Activated T-cell treated with anti-CD3 and anti-CD28 coated beads, Interleukin-2, amount 50 U/mL, for 72 hours (primary cell): Measurements from ENCODE around the gene MTA3. TPM values are rescaled to one million over a fixed set of nuclear protein-coding genes. Genes with fewer than 3 reads are reported as not detected.

Experiments
- ATAC-seq, 2 donors: fragments of 150-1000 bp; cut with Tn5 transposase; replicated peaks in 1 of 2; 2 replicates each; pipeline ENCODE4 v1.10.0; 2021; ENCODE audit warnings: moderate library complexity in 2 of 2, mild to moderate bottlenecking in 1 of 2
- DNase-seq, 2 donors: peaks; one replicate each; pipeline ENCODE4 v3.0.0; 2021 to 2022; ENCODE audit warnings: mixed read lengths in 1 of 2
- H3K27ac Mint-ChIP-seq: one replicate; pipeline ENCODE4 v1.8.0; 2022; ENCODE audit warnings: mild to moderate bottlenecking, moderate library complexity, mixed read lengths
- H3K27me3 Mint-ChIP-seq: one replicate; pipeline ENCODE4 v1.8.0; 2022; ENCODE audit warnings: low read depth, mixed read lengths
- H3K36me3 Mint-ChIP-seq, 2 donors: one replicate each; pipeline ENCODE4 v1.8.0; 2022; ENCODE audit warnings: mixed read lengths in 2 of 2, mild to moderate bottlenecking in 1 of 2; ENCODE audit not compliant: insufficient read depth in 2 of 2
- H3K4me1 Mint-ChIP-seq: one replicate; pipeline ENCODE4 v1.8.0; 2022; ENCODE audit warnings: low read depth, mixed read lengths
- H3K4me3 Mint-ChIP-seq, 2 donors: one replicate each; pipeline ENCODE4 v1.8.0; 2022; ENCODE audit warnings: mild to moderate bottlenecking in 2 of 2, mixed read lengths in 2 of 2, moderate library complexity in 2 of 2
- H3K9me3 Mint-ChIP-seq, 2 donors: one replicate each; pipeline ENCODE4 v1.8.0; 2022; ENCODE audit warnings: mixed read lengths in 2 of 2
- total RNA-seq, 2 donors: library from RNA; stranded (reverse); gene quantifications; one replicate each; pipeline ENCODE4 v1.2.3, GENCODE V29; 2022

The MTA3 gene
- total RNA-seq, 2 donors from 2014 or later = 36.7 to 47.3 TPM

DNA sequence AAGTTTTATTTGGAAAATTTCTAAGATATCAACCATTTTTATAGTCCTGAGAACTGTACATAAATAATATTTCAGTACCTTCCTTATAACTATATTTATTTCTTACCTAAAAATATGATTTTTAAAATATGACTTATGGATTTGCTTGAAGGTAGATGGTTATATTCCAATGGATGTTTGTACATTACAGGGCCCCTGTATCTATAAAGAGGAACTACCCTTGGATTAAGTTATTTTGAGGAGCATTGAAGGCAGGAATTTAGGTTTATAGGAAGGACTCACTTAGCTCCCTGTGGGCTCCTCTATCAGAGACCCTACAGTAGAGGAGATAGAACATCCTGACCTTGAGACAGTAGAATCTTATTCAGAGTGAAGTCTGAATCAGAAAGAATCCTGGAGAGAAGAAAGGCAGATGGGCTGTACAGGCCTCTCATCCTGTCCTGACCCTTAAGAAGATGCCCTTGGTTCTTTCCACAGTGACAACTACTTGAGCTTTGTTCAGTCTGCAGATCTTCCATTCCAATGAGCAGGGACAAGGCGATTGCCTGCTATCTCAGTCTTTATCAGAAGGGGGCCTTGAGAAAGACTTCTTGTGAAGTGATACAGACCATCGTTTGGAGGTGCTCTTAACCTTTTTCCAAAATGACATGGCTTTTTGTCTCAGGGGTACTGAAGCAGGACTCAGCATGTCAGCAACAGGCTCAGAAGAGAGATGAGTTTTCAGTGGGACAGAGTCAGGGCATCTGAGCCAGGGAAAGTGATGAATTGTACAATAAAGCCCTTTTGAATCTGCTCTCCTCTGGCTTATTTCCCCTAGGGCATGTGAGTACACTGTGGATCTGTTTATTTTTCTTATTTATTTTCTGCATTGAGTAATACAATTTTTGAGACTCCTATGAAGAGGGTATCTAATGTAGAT is 174.6 kb downstream of the MTA3 start:
- Mint-ChIP-seq H3K4me1 (peaks cover 10% of the 10 kb centered on the region), H3K27me3 (no peaks in the 10 kb centered on the region), H3K27ac (no peak overlapping the region), H3K4me3 (no peak overlapping the region), H3K36me3 (peaks cover 6 to 12% of the 10 kb centered on the region in 2 donors), H3K9me3 (no peaks in the 10 kb centered on the region)
- ATAC-seq = no peak
- no peak for DNase-seq

DNA sequence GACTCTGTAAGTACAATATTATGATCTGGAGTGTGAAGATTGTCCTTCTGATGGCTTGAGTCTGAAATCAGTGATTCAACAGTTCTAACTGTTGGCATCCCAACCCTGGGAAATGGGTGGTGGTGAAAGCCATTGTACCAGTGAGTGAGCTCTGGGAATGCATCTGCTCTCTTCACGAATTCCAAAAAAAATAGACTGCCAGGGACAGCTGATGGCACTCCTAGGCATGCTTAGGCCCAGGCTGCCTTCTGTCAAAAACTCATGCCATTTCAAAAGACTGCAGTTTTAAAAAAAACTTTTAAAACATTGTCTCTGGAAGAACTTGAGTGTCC is 175.2 kb downstream of the MTA3 start:
- Mint-ChIP-seq H3K36me3 (peaks cover 6 to 12% of the 10 kb centered on the region in 2 donors), H3K4me3 (no peak overlapping the region), H3K27ac (no peak overlapping the region), H3K4me1 (peaks cover 10% of the 10 kb centered on the region), H3K27me3 (no peaks in the 10 kb centered on the region), H3K9me3 (no peaks in the 10 kb centered on the region)
- ATAC-seq (no peak), DNase-seq (no peak)

DNA sequence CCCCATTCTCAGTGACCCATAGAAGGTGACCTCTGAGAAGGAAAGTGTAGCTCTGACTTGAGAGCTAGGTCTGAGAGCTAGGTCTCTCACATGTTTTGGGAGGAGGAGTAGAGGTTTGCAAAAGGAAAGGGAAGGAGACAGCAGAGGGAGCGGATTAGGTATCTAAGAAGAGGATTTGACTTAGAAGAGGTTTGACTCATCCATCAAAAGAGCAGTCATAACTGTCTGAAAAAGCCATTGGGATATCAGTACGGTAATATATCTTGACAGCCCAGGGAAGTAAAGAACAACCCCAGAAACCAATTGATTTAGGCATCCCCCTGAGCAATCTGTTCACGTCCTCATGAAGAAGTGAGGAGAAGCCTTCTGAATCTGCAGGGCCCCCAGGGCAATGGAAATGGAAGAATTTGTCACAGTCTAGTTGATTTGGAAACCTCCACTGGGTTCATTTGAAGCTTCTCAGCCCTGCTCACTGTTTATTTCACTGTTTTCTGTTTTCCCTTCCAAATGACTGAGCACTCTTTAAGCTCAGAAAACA is 176.2 kb downstream of the MTA3 start:
- ATAC-seq (no peak), DNase-seq (no peak)
- Mint-ChIP-seq H3K27ac (no peak overlapping the region), H3K9me3 (no peaks in the 10 kb centered on the region), H3K4me3 (no peak overlapping the region), H3K36me3 (peaks cover 4 to 7% of the 10 kb centered on the region in 2 donors), H3K4me1 (peaks cover 10% of the 10 kb centered on the region), H3K27me3 (no peaks in the 10 kb centered on the region)

DNA sequence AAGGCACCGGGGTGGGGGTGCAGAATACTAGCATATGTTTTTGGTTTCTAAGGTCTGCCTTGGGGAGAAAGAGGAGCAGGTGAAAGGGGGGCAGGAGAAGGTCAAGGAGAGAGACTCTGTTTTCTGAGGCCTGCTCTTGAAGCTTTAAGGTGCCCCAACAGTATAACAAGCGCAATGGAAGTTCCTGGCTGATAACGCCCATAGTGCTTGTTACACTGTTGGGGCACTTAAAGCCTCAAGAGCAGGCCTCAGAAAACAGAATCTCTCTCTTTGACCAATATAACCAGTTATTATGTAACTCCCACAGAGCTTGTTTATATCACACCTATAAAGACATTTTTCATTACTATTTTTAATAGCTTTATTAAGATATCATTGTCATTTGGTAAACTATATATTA is 179.0 kb downstream of the MTA3 start:
- no peak overlapping the region for H3K4me3 Mint-ChIP-seq
- no peaks in the 10 kb centered on the region for H3K4me1 Mint-ChIP-seq
- H3K9me3 Mint-ChIP-seq = no peaks in the 10 kb centered on the region
- no peaks in the 10 kb centered on the region for H3K27me3 Mint-ChIP-seq
- H3K36me3 Mint-ChIP-seq = peaks cover 0 to 7% of the 10 kb centered on the region in 2 donors
- DNase-seq (no peak), ATAC-seq (no peak)
- no peak overlapping the region for H3K27ac Mint-ChIP-seq

DNA sequence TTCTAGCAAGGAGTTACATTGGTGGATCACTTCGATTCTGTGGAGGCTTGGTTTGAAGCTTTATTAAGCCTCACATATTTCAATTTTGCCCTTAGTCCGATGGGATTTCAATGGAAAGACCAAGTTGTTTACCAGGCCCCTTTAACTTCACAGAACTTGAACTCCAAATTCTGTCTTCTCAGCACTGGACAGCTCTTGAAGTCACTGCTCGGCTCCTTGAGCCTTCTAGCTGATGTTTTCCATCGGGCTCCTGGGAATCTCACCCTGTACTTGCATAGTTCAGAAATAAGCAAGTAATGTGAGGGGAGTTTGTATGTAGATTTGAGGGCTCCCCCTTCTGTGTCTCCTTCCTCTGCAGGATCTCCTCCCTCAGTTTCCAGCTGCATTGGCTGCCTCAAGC is 180.4 kb downstream of the MTA3 start:
- H3K27ac Mint-ChIP-seq = no peak overlapping the region
- ATAC-seq (no peak), DNase-seq (no peak)
- H3K4me1 Mint-ChIP-seq = no peaks in the 10 kb centered on the region
- no peaks in the 10 kb centered on the region for H3K9me3 Mint-ChIP-seq
- H3K36me3 Mint-ChIP-seq = peaks cover 0 to 4% of the 10 kb centered on the region in 2 donors
- H3K27me3 Mint-ChIP-seq = no peaks in the 10 kb centered on the region
- no peak overlapping the region for H3K4me3 Mint-ChIP-seq

DNA sequence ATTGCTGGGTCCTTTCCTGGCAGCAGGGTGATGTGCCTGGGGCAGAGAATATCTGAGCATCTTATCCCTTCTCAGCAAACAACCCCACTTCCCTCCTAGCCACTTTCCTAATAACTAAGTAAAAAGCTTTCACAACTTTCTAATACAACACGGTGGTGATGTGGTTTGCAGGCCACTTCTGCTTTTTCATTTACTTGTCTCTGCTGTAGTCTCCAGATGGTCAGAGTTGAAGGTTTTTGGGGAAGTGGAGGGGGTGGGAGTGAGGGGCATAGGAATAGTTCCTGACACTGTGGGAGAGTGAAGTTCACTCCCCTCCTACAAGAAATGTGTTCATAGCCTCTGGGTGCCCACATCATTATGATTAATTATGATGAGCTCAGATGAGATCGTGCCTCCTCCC is 183.9 kb downstream of the MTA3 start:
- Mint-ChIP-seq H3K4me3 (no peak overlapping the region), H3K4me1 (peaks cover 5% of the 10 kb centered on the region), H3K36me3 (peaks cover 0 to 4% of the 10 kb centered on the region in 2 donors), H3K9me3 (no peaks in the 10 kb centered on the region), H3K27me3 (no peaks in the 10 kb centered on the region), H3K27ac (no peak overlapping the region)
- ATAC-seq (no peak), DNase-seq (no peak)

DNA sequence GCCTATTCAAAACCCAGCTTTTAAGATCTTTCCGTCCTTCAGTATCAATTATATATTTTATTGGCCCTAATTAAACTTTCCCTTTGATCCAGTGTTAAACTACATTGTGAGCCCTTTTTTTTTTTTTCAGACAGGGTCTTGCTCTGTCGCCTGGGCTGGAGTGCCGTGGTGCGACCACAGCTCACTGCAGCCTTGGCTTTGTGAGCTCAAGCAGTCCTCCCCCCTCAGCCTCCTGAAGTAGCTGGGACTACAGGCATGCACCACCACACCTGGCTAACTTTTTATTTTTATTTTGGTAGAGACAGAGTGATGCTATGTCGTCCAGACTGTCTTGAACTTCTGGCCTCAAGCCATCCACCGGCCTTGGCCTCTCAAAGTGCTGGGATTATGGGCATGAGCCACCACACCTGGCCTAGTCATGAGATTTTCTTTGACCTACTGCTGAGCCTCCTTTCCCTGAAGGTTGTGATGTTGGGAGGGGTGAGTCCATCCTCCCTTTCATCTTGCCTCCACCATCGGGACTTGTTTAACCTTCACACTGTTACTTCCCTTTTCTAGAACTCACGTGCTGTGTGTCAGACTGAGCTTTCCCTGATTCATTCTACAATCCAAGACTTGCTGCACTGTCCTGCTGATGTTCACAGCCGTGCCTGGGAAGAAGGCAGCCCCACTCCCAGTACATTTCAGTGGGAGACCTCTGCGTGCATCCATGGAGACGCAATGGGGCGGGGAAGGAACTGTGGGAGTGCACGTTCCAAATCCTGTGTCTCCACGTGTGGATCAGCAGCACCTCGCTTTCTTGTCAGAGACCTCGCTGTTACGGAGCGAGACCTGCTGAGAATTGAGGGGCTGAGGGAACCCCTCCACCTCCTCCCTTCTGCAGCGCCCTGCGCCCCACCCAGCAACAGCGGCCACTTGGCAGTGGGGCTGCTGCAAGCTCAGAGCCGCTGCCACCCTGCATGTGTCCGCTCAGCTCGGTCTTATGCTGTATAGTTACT is 184.7 kb downstream of the MTA3 start:
- Mint-ChIP-seq H3K4me3 (no peak overlapping the region), H3K4me1 (peaks cover 5% of the 10 kb centered on the region), H3K36me3 (peaks cover 0 to 4% of the 10 kb centered on the region in 2 donors)

DNA sequence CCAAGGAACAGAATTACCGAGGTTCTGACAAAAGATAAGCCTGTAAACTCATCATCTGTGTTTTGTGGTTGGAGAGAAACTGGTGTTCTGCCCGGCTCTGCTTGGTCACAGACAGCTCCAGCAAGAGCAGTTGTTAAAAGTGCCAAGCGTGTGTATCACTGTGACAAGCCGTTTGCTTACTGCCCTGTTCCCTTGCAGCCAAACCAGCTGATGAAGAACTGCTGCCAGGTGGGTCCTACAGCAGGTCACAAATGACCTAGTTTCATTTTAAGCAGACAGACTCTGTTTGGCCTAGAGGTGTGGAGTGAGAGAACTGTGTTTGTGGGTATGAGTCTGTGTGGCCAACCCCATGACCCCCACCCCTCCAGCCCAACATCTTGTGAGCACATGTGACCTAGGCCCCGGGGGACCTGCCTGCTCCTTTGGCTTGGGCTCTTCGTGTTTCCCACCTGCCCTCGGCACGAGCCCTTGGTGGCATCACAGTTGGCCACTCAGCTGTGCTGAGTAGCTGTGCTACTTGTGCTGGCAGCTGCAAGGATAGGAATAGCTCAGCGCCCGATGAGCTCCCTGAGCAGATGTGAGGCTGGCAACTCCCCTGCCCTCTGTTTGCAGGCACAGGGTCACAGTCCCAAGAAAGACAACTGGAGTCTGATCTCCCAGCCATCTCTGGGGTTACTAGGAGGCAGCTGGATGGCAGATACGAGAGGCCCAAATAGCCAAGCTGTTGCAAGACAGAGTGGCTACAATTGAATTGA is 185.8 kb downstream of the MTA3 start:
- peaks cover 0 to 4% of the 10 kb centered on the region in 2 donors for H3K36me3 Mint-ChIP-seq
- no peaks in the 10 kb centered on the region for H3K9me3 Mint-ChIP-seq
- no peak overlapping the region for H3K4me3 Mint-ChIP-seq

More for the DNA sequence above, 184.7 kb downstream of the MTA3 start:
- no peaks in the 10 kb centered on the region for H3K27me3 Mint-ChIP-seq
- no peak overlapping the region for H3K27ac Mint-ChIP-seq
- no peak for ATAC-seq
- H3K9me3 Mint-ChIP-seq = no peaks in the 10 kb centered on the region
- no peak for DNase-seq

DNA sequence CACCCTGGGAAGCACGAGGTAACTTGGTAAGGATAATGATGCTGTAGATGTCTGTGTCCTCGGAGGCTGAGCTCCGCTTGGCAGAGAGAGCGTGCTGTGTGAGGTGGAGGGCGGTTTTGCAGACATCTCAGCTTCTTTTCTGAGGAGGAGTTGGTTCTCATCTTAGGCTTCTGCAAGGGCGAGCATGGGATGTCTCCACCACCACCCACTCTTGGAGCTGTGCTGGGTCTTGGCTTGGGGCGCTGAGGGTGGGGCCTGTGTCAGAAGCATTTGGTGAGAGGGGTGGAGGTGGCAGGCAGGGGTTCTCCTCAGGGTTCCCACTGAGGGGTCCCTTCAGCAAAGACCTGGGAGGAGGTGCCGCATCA is 186.3 kb downstream of the MTA3 start:
- H3K4me3 Mint-ChIP-seq = no peak overlapping the region
- no peak for DNase-seq
- peaks cover 5% of the 10 kb centered on the region for H3K4me1 Mint-ChIP-seq
- no peaks in the 10 kb centered on the region for H3K27me3 Mint-ChIP-seq
- H3K9me3 Mint-ChIP-seq = no peaks in the 10 kb centered on the region
- H3K36me3 Mint-ChIP-seq = peaks cover 0 to 4% of the 10 kb centered on the region in 2 donors
- no peak overlapping the region for H3K27ac Mint-ChIP-seq
- no peak for ATAC-seq

More for the DNA sequence above, 185.8 kb downstream of the MTA3 start:
- DNase-seq (no peak), ATAC-seq (peak; percentile 33 to 55)
- H3K4me1 Mint-ChIP-seq = peaks cover 5% of the 10 kb centered on the region
- H3K27me3 Mint-ChIP-seq = no peaks in the 10 kb centered on the region
- no peak overlapping the region for H3K27ac Mint-ChIP-seq

DNA sequence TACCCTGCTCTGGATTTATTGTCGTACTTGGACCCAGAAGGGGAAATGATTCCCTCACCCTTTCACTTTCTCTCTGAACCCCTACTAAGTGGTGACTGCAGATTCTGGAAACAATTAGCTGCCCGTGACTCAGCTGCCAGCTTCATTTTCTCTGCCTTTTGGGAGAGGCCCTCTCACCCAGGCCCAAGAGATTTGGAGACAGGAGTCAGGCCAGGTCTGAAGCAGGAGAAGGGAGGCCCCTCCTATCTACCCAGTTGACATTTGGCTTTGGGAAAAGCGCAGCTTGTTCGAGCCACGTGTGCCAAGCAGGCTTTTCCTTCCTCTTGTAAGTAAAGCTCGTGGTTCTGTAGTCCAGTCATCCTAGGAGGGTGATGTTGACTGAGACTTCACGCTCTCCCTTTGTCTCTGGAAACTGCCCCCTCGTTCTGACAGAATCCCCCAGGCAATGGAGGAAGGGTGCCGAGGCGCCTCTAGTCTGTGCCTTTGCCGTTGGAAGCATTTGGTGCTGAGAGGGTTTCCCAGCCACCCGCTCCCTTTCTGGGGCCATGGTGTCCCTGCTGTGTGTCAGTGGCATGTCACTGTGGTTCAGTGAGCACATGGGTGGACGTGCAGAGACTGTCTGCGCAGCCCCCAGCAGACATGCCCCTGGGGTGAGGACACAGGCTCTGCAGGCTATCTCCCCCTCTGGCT is 186.9 kb downstream of the MTA3 start:
- Mint-ChIP-seq H3K4me3 (no peak overlapping the region), H3K4me1 (peaks cover 5% of the 10 kb centered on the region), H3K27ac (no peak overlapping the region), H3K36me3 (peaks cover 0 to 2% of the 10 kb centered on the region in 2 donors), H3K27me3 (no peaks in the 10 kb centered on the region), H3K9me3 (no peaks in the 10 kb centered on the region)
- ATAC-seq (peak in 1 of 2 donors; percentile 39), DNase-seq (no peak)

DNA sequence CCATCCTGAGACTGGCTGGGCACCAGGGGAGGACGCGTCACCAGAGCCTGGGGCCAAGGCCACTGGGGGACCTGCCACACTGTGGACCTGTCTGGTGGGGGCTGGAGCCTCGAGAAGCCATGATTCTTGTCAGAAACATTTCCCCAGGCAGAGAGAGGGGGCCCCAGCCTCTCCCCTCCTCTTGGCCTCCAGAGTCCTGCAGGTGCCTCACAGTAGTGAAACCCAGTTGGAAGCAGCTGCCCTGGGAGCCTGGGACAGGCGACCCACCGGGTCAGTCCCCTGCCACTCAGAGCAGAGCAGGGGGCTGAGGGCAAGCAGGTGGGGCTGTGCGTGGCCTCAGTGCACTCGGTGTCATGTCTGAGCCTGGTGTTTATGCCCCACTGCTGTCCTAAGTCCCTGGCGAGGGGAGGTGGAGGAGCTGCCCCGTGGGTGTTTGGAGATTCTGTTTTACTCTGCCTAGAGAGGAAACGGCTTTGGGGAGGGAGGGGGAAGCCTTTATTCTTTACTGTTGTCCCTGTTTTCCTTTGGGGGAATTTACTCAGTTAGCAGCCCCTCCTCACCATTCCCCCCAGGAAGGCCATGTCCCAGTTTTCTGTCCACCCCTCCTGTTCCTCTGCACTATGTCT is 187.8 kb downstream of the MTA3 start:
- H3K27ac Mint-ChIP-seq = no peak overlapping the region
- no peaks in the 10 kb centered on the region for H3K9me3 Mint-ChIP-seq
- no peak for ATAC-seq

More for the DNA sequence above, 187.8 kb downstream of the MTA3 start:
- Mint-ChIP-seq H3K36me3 (peaks cover 0 to under 1% of the 10 kb centered on the region in 2 donors), H3K4me1 (peaks cover 5% of the 10 kb centered on the region), H3K4me3 (no peak overlapping the region), H3K27me3 (no peaks in the 10 kb centered on the region)
- no peak for DNase-seq
